MCF 10A (cell line): ENCODE results near the gene SF1. TPM values are rescaled to one million over a fixed set of nuclear protein-coding genes. Genes with fewer than 3 reads are reported as not detected.

Experiments used
- Bru-seq: library from RNA; stranded (reverse); fragments of 400-500 nt; gene quantifications from one replicate; lab custom pipeline; 2021; lab: Mats Ljungman, UMichigan
- BruChase-seq, 2 experiments: library from RNA; stranded (reverse); fragments of 400-500 nt; gene quantifications; one replicate each; lab custom pipeline; 2021; lab: Mats Ljungman, UMichigan
- BruUV-seq: library from RNA; stranded (reverse); fragments of 400-500 nt; replicated peaks from 2 replicates; lab custom pipeline; 2021; lab: Mats Ljungman, UMichigan
- CTCF ChIA-PET: fragments of 300-600 bp; sonication (Branson Sonifier 250); formaldehyde crosslinking; extraction: SDS; loops from one replicate; lab custom pipeline; 2021; ENCODE audit warnings: antibody characterized with exemption, inconsistent platforms; lab: Yijun Ruan, JAX
- POLR2A ChIA-PET: fragments of 300-600, 350-650 bp; sonication (Branson Sonifier 250); formaldehyde crosslinking; extraction: SDS; loops from one replicate; lab custom pipeline; 2020; ENCODE audit warnings: antibody characterized with exemption, inconsistent platforms; lab: Yijun Ruan, JAX
- DNase-seq: peaks from one replicate; pipeline ENCODE4 v3.0.0-alpha.2; 2018; ENCODE audit not compliant: unreplicated experiment
- H3K27ac Mint-ChIP-seq: one replicate; pipeline ENCODE4 v1.8.0; 2022; ENCODE audit warnings: mild to moderate bottlenecking, low read depth, mixed read lengths; ENCODE audit not compliant: unreplicated experiment
- H3K27me3 Mint-ChIP-seq: one replicate; pipeline ENCODE4 v1.8.0; 2022; ENCODE audit warnings: mixed read lengths; ENCODE audit not compliant: insufficient read depth, unreplicated experiment
- H3K36me3 Mint-ChIP-seq: one replicate; pipeline ENCODE4 v1.8.0; 2022; ENCODE audit warnings: mild to moderate bottlenecking, moderate library complexity, mixed read lengths; ENCODE audit not compliant: insufficient read depth, unreplicated experiment
- H3K4me1 Mint-ChIP-seq: one replicate; pipeline ENCODE4 v1.8.0; 2022; ENCODE audit warnings: mixed read lengths; ENCODE audit not compliant: insufficient read depth, unreplicated experiment
- H3K4me3 Mint-ChIP-seq: one replicate; pipeline ENCODE4 v1.8.0; 2022; ENCODE audit warnings: mild to moderate bottlenecking, moderate library complexity, mixed read lengths; ENCODE audit not compliant: unreplicated experiment
- H3K9me3 Mint-ChIP-seq: one replicate; pipeline ENCODE4 v1.8.0; 2022; ENCODE audit warnings: mixed read lengths; ENCODE audit not compliant: unreplicated experiment
- CTCF ChIP-seq: fragments of 200-600 bp; IDR thresholded peaks from one replicate; pipeline ENCODE4 v1.8.0; 2022; ENCODE audit warnings: antibody characterized with exemption, mild to moderate bottlenecking; ENCODE audit not compliant: unreplicated experiment
- intact Hi-C: fragments of 100-400 bp; cut with micrococcal nuclease; formaldehyde crosslinking; loops from 2 replicates; pipeline ENCODE4 v1.14.1; 2022
- long read RNA-seq: library from polyadenylated mRNA; stranded (forward); transcript quantifications from one replicate; pipeline ENCODE4 v2.0.0, GENCODE V29; 2022
- total RNA-seq: library from RNA; stranded (reverse); gene quantifications from 2 replicates; pipeline ENCODE4 v1.2.3, GENCODE V29; 2022

The SF1 gene
- total RNA-seq = 446 and 503 TPM in 2 replicates
- percentile 99 among the genes with signal in this experiment for Bru-seq, nascent RNA
- BruChase-seq, experiment 1, labeled RNA remaining after a 6-hour chase = percentile 98 among the genes with signal in this experiment
- percentile 99 among the genes with signal in this experiment for BruChase-seq, experiment 2, labeled RNA remaining after a 2-hour chase
- long read RNA-seq, transcript SF1-205 (13 exons, 2,854 nt) = minor isoform, 17 of 346 reads
- long read RNA-seq, transcript SF1-201 (13 exons, 2,850 nt) = major isoform, 127 of 346 reads
- long read RNA-seq, transcript SF1-204 (13 exons, 3,470 nt) = minor isoform, 17 of 346 reads
- long read RNA-seq, transcript SF1-202 (14 exons, 3,094 nt) = minor isoform, 23 of 346 reads
- long read RNA-seq, partial matches to known transcripts = 60 of 346 reads
- long read RNA-seq, other reads (novel, unspliced or antisense) = 99 of 346 reads

DNA sequence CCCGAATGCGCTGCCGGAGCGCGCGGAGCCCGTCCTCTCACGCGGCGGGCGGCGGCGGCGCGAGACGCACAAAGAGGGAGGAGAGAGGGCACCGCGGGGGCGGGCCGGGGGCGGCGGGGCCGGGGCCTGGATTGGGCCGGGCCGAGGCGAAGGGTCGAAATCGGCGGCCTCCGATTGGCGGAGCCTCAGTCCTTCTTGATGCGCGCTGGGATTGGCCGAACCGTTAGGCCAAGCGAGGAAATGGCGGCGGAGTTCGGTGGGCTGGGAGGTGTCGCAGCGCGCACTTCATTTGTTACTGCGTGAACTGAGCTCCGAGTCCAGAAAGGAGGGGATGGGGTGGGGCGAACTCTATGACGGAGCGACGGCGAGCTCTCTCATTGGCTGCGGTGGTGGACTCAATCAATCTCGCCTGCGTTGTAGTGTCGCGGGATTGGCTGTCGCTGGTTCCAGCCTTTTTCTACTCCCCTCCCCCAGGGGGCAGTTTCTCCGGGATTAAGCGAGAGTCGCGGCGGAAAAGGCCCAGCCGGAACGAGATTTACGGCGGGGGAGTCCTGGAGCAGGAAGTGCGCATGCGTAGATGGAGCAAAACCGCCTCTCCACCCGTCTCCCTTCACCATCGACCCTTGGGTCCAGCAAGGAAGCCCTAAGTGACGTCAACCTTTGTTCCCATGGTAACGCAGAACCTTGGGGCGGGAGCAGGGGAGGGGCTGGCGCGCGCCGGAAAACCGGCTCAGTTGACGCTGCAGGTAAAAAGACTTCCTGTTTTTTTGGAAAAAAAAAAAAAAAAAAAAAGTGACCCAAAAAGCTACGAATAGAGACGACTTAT lies at the start of gene SF1:
TSS of gene SF1 (minus strand) at position 70 of the 826 bp plus-strand sequence. CDS start 150 bp downstream, outside the sequence.
- Mint-ChIP-seq H3K36me3 (peaks cover 53% of the 10 kb centered on the region), H3K9me3 (no peaks in the 10 kb centered on the region), H3K4me1 (peaks cover 13% of the 10 kb centered on the region), H3K27ac (peak within 1 kb of the TSS; percentile 98), H3K27me3 (no peaks in the 10 kb centered on the region), H3K4me3 (peak within 1 kb of the TSS; percentile 76)
- BruUV-seq = no TSS peak
- ChIA-PET POLR2A (interaction anchor here (0.6 to 9.8 kb wide), 39 partner anchors 10 to 1923 kb away, joined by 3 to 86 read pairs (median 4); partner anchors contain the start of genes ARL2, ATG2A, CDC42BPG and EHD1), CTCF (interaction anchor here (0.6 to 1.8 kb wide), 7 partner anchors 15 to 496 kb away, joined by 3 to 5 read pairs (median 3); no protein-coding TSS in a partner anchor)
- intact Hi-C loops = loop anchor here (2.0 kb wide), 1 partner anchor 32 kb away; the partner anchor contains the start of gene MEN1
- DNase-seq = peak; percentile 100
- TF ChIP-seq CTCF = no peak

- intact Hi-C loops = no loop called here
- H3K27ac Mint-ChIP-seq = no peak overlapping the region
- DNase-seq = no peak
- no peaks in the 10 kb centered on the region for H3K4me1 Mint-ChIP-seq
- TF ChIP-seq CTCF = no peak
- H3K36me3 Mint-ChIP-seq = peaks cover 11% of the 10 kb centered on the region
- H3K27me3 Mint-ChIP-seq = no peaks in the 10 kb centered on the region
- CTCF ChIA-PET = interaction anchor here (0.7 to 0.8 kb wide), 2 partner anchors 9 to 238 kb away, joined by 3 to 8 read pairs; no protein-coding TSS in a partner anchor
- H3K9me3 Mint-ChIP-seq = no peaks in the 10 kb centered on the region
- no peak overlapping the region for H3K4me3 Mint-ChIP-seq
- POLR2A ChIA-PET = interaction anchor here (0.8 kb wide), 2 partner anchors 8 to 334 kb away, joined by 3 read pairs; no protein-coding TSS in a partner anchor
- no TSS peak for BruUV-seq
Measured at GRCh38 chr11:64827451-64827839, 49.1 kb upstream of the SF1 start.

- POLR2A ChIA-PET = interaction anchor here (0.8 kb wide), 2 partner anchors 8 to 335 kb away, joined by 3 read pairs; no protein-coding TSS in a partner anchor
- intact Hi-C loops = no loop called here
- Mint-ChIP-seq H3K27me3 (no peaks in the 10 kb centered on the region), H3K36me3 (peaks cover 11% of the 10 kb centered on the region), H3K27ac (no peak overlapping the region), H3K9me3 (no peaks in the 10 kb centered on the region), H3K4me3 (no peak overlapping the region), H3K4me1 (no peaks in the 10 kb centered on the region)
- no peak for TF ChIP-seq CTCF
- DNase-seq = no peak
- CTCF ChIA-PET = interaction anchor here (0.7 to 0.8 kb wide), 2 partner anchors 9 to 239 kb away, joined by 3 to 8 read pairs; no protein-coding TSS in a partner anchor
- no TSS peak for BruUV-seq
Measured at GRCh38 chr11:64826578-64827450, 48.5 kb upstream of the SF1 start.
